A549 treated with CpdA at 1 μM for 4 hours (cell line): Measurements from ENCODE around the gene KLRD1. TPM values are rescaled to one million over a fixed set of nuclear protein-coding genes. Genes with fewer than 3 reads are reported as not detected.

Experiments used
- total RNA-seq: library from RNA; stranded (reverse); fragments of 200-300 nt; extraction: Qiagen RNA extraction; gene quantifications from 5 replicates; pipeline ENCODE4 v1.2.3, GENCODE V29; 2022; ENCODE audit warnings: low read depth

Gene KLRD1, protein sequence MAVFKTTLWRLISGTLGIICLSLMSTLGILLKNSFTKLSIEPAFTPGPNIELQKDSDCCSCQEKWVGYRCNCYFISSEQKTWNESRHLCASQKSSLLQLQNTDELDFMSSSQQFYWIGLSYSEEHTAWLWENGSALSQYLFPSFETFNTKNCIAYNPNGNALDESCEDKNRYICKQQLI
- total RNA-seq, result not detected in 5 replicates

DNA sequence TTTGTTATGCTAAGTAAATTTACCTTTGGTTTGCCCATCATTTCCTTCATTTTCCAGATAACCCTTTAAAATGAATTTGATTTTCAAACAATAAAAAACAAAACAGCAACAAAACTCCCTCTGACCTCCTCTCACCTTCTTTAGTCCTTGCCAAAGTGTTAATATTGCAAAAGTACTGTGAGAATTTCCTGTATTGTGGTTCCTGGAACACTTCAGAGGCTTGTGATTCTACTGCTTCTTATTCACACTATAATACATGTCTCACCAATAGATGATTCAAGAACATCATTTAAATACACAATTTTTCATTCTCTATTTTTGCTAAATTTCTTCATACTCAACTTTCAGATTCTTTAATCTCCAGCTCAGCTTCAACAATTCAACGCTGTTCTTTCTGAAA, at the start of gene KLRD1:
Gene KLRD1, plus strand, starts transcription at position 241 of the 400 bp plus-strand sequence. CDS start 208 bp downstream, outside the sequence.

Other genes with a start within 250 kb of the KLRD1 start
- gene CLEC1A, start 208.9 kb upstream of the KLRD1 start, total RNA-seq, result not detected in 5 replicates
- gene CLEC7A, start 177.7 kb upstream of the KLRD1 start, total RNA-seq, result not detected in 5 replicates
- 0.75 to 2.6 TPM (median 1.3 TPM) in 5 replicates for gene OLR1, start 135.7 kb upstream of the KLRD1 start, total RNA-seq
- gene TMEM52B, start 128.8 kb upstream of the KLRD1 start, total RNA-seq, result 0.05 to 0.47 TPM (median 0.23 TPM) in 4 of 5 replicates, not detected in the other
- 33.3 to 46.8 TPM (median 43.1 TPM) in 5 replicates for gene GABARAPL1, start 95.0 kb upstream of the KLRD1 start, total RNA-seq
- not detected in 5 replicates for gene KLRK1, start 82.2 kb downstream of the KLRD1 start, total RNA-seq
- not detected in 5 replicates for gene KLRC4, start 101.9 kb downstream of the KLRD1 start, total RNA-seq
- gene KLRC3, start 112.7 kb downstream of the KLRD1 start, total RNA-seq, result 0.29 to 0.32 TPM in 2 of 5 replicates, not detected in the others
- gene KLRC2, start 128.1 kb downstream of the KLRD1 start, total RNA-seq, result 1.0 to 2.2 TPM (median 1.4 TPM) in 5 replicates
- 0.06 TPM in 1 of 5 replicates, not detected in the others for gene KLRC1, start 145.5 kb downstream of the KLRD1 start, total RNA-seq
- gene EIF2S3B, start 198.0 kb downstream of the KLRD1 start, total RNA-seq, result 0.45 to 1.2 TPM (median 0.67 TPM) in 5 replicates